AG04449 (cell line): ENCODE data around the gene NOL11.
"Not testable (repeated sequence)": the region's sequence is repeated elsewhere in the genome, so short reads cannot be mapped to it uniquely, and the experiment has no call there.

Experiments
- CTCF ChIA-PET: fragments of 350-600 bp; formaldehyde crosslinking; extraction: SDS; loops from one replicate; lab custom pipeline; 2021; ENCODE audit warnings: antibody characterized with exemption; lab: Yijun Ruan, JAX
- POLR2A ChIA-PET: fragments of 400-600, 350-600 bp; formaldehyde crosslinking; extraction: SDS; loops from one replicate; lab custom pipeline; 2020; ENCODE audit warnings: antibody characterized with exemption, inconsistent platforms; lab: Yijun Ruan, JAX
- DNase-seq: peaks from one replicate; pipeline ENCODE4 v3.0.0-alpha.2; 2010; ENCODE audit warnings: low read depth, low spot score
- H3K4me3 ChIP-seq: 2 replicates; pipeline ENCODE4 v1.5.1; 2011; ENCODE audit warnings: low read depth, mild to moderate bottlenecking, control low read depth, low read length
- TF ChIP-seq, protein P1 (sequence below): IDR thresholded peaks from one replicate; pipeline ENCODE4 v1.5.1; 2011; ENCODE audit warnings: mild to moderate bottlenecking, moderate library complexity, low read length, control low read depth, inconsistent platforms; ENCODE audit not compliant: insufficient read depth; ENCODE audit errors: missing control alignments

Gene NOL11

DNA sequence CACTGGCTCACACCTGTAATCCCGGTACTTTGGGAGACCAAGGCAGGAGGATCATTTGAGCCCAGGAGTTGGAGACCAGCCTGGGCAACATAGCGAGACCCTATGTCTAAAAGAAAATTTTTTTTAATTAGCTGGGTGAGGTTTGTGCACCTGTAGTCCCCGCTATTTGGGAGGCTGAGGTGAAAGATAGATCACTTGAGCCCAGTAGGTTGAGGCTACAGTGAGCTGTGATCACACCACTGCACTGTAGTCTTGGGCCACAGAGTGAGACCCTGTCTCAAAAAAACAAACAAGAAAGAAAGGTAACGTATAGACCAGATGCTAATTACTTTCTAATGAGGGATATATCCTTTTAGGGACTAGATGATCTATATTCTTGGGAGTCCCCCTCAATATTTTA is 8.1 kb downstream of the NOL11 start:
- CTCF ChIA-PET, result interaction anchor here (0.9 to 1.1 kb wide), 2 partner anchors 8 to 9 kb away, joined by 3 to 6 read pairs; partner anchors contain the start of gene NOL11
- POLR2A ChIA-PET, result no interaction called here
- TF ChIP-seq, protein P1, sequence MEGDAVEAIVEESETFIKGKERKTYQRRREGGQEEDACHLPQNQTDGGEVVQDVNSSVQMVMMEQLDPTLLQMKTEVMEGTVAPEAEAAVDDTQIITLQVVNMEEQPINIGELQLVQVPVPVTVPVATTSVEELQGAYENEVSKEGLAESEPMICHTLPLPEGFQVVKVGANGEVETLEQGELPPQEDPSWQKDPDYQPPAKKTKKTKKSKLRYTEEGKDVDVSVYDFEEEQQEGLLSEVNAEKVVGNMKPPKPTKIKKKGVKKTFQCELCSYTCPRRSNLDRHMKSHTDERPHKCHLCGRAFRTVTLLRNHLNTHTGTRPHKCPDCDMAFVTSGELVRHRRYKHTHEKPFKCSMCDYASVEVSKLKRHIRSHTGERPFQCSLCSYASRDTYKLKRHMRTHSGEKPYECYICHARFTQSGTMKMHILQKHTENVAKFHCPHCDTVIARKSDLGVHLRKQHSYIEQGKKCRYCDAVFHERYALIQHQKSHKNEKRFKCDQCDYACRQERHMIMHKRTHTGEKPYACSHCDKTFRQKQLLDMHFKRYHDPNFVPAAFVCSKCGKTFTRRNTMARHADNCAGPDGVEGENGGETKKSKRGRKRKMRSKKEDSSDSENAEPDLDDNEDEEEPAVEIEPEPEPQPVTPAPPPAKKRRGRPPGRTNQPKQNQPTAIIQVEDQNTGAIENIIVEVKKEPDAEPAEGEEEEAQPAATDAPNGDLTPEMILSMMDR, result no peak
- H3K4me3 ChIP-seq, result no peak overlapping the region
- no peak for DNase-seq

DNA sequence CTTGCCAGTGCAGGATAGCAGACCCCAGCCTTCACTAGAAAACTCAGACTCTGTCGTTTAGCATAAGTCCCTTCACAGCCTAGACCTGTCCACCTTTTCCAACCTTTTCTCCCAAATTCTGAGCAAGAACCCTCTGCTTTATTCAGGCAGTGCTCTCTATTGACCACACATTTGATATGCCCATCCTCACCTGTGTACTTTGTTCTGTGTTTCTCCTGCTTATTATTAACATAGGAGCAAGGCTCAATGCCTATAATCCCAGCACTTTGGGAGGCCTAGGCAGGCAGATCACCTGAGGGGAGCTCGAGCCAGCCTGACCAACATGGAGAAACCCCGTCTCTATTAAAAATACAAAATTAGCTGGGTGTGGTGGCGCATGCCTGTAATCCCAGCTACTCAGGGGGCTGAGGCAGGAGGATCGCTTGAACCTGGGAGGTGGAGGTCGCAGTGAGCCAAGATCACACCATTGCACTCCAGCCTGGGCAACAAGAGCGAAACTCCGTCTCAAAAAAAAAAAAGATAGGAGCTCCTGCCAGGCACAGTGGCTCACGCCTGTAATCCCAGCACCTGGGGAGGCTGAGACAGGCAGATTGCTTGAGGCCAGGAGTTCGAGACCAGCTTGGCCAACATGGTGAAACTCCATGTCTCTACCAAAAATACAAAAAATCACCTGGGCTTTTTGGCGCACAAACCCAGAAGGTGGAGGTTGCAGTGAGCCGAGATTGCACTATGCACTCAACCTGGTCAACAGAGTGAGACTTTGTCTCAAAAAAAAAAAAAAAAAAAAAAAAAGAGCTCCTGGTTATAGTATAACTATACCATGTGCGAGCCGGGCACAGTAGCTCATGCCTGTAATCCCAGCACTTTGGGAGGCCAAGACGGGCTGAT is 9.7 kb downstream of the NOL11 start:
- DNase-seq, H3K4me3 ChIP-seq, POLR2A ChIA-PET: not testable (repeated sequence)
- CTCF ChIA-PET, result interaction anchor here (2.6 kb wide), 1 partner anchor 11 kb away, joined by 7 read pairs; no protein-coding TSS in a partner anchor

DNA sequence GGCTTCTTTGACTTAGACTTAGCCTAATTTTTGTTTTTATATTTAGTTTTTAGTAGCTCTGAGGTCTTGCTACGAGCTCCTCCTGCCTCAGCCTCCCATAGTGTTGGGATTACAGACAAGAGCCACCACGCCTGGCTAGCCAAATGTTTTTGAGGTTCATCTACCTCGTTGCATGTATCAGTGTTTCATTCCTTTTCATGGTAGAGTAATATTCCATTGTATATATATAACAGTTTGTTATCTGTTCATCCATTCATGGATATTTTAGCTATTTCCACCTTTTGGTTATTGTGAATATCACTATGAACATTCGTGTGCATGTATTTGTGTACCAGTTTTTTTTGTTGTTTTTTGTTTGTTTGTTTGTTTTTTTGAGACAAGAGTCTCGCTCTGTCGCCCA is 12.2 kb downstream of the NOL11 start:
- POLR2A ChIA-PET, result no interaction called here
- TF ChIP-seq, protein P1, result no peak
- CTCF ChIA-PET, result interaction anchor here (1.1 to 2.6 kb wide), 2 partner anchors 9 to 12 kb away, joined by 4 to 7 read pairs; no protein-coding TSS in a partner anchor

DNA sequence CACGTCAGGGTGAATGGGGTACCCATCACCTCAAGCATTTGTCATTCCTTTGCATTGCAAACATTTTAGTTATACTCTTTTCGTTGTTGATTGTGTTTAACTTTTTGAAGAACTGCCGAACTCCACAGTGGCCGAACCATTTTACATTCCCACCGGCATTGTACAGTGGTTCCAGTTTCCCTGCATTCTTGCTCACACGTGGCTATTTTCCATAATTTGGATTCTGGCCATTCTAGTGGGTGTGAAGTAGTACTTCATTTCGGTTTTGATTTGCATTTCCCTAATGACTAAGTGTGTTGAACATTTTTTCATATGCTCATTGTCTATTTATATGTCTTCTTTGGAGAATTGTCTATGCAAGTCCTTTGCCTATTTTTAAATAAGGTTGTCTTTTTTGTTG is 13.0 kb downstream of the NOL11 start:
- no peak for DNase-seq
- POLR2A ChIA-PET, result no interaction called here
- CTCF ChIA-PET, result no interaction called here
- H3K4me3 ChIP-seq, result no peak overlapping the region
- TF ChIP-seq, protein P1, result no peak

More for the DNA sequence above, 12.2 kb downstream of the NOL11 start:
- no peak for DNase-seq
- H3K4me3 ChIP-seq, result no peak overlapping the region

- CTCF ChIA-PET, result interaction anchor here (0.7 to 1.7 kb wide), 2 partner anchors 15 to 16 kb away, joined by 3 to 6 read pairs; partner anchors contain the start of gene NOL11
- TF ChIP-seq, protein P1, result no peak
- POLR2A ChIA-PET, result no interaction called here
- no peak for DNase-seq
- no peak overlapping the region for H3K4me3 ChIP-seq
Measured at GRCh38 chr17:67733449-67733848, 15.7 kb downstream of the NOL11 start.

DNA sequence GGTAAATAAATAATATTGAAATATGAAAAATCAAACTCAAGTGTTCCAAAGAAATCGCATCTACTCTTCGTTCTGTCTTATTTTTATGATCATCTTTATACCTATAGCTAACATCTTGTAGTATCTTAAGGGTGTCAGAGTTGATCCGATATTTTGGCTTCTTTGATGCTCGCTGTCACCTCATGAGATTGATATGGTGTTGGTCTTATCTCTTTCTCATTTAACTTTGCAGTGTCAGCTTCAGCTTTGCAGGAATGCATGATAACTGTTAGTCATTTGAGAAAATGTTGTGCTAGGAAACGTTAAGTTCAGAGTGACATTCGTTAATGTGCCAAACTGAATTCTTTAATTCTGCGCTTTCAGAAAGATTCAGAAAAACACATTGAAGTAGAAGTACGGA is 19.4 kb downstream of the NOL11 start:
- POLR2A ChIA-PET, result no interaction called here
- no peak overlapping the region for H3K4me3 ChIP-seq
- CTCF ChIA-PET, result interaction anchor here (1.2 to 1.9 kb wide), 2 partner anchors 11 to 20 kb away, joined by 5 to 6 read pairs; no protein-coding TSS in a partner anchor
- no peak for DNase-seq
- TF ChIP-seq, protein P1, result no peak
